ENCODE measurements around the gene BATF.
A peak's percentile ranks its signal among the peaks of the same experiment; 100 is the strongest.

Gene BATF

DNA sequence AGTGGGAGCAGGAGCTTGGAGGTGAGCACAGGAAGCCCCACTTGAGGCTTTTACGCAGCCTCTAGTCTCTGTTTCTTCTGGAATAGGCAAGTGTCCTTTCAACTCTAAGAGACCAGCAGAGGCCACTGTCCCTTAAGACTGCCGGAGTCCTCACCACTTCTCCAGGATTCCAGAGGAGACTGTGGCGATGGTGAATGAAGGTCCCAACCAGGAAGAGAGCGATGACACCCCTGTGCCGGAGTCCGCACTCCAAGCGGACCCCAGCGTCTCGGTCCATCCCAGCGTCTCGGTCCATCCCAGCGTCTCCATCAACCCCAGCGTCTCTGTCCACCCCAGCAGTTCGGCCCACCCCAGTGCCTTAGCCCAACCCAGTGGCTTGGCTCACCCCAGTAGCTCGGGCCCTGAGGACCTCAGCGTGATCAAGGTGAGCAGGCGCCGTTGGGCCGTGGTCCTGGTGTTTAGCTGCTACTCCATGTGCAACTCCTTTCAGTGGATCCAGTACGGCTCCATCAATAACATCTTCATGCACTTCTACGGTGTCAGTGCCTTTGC, 56.6 kb downstream of the BATF start:
- Histone ChIP-seq H3K4me1 (ENCODE audit: control insufficient read depth, insufficient read depth, low read length) (peaks cover 4% of the 10 kb centered on the region; the same call in 1 of the 2 replicates), H3K36me3 (ENCODE audit: control insufficient read depth in 2 of 2, insufficient read depth in 1 of 2, low read length in 2 of 2) (no peaks in the 10 kb centered on the region), H3K4me3 (ENCODE audit: low read depth, low read length) (peak overlapping the region; percentile 49), H3K9me3 (ENCODE audit: control insufficient read depth, insufficient read depth, low read depth, low read length) (no peaks in the 10 kb centered on the region), H3K27ac (ENCODE audit: extremely low read depth, low read depth, low read length) (no peak overlapping the region; the same call in 1 of the 2 replicates)
- TF ChIP-seq ZNF664 (tag by site-specific recombination; IDR thresholded peaks at IDR 0.05) (no peak), YY1 (tag by site-specific recombination; IDR thresholded peaks at IDR 0.05) (no peak), REPIN1 (tag by site-specific recombination; IDR thresholded peaks at IDR 0.05; ENCODE audit: low read depth) (no peak), ZNF544 (tag by site-specific recombination; IDR thresholded peaks at IDR 0.05) (no peak), ZNF776 (tag by site-specific recombination; IDR thresholded peaks at IDR 0.05; ENCODE audit: borderline replicate concordance) (no peak), ZSCAN16 (tag by site-specific recombination; IDR thresholded peaks at IDR 0.05) (no peak), ZNF341 (tag by site-specific recombination; IDR thresholded peaks at IDR 0.05; ENCODE audit: low read depth) (no peak), HOXA7 (CRISPR knock-in tag; IDR thresholded peaks at IDR 0.05; ENCODE audit: borderline replicate concordance) (no peak), ZNF843 (tag by site-specific recombination; IDR thresholded peaks at IDR 0.05) (no peak), ZNF155 (tag by site-specific recombination; IDR thresholded peaks at IDR 0.05) (no peak), ZNF791 (tag by site-specific recombination; IDR thresholded peaks at IDR 0.05) (no peak), ZNF610 (tag by site-specific recombination; IDR thresholded peaks at IDR 0.05; ENCODE audit: borderline replicate concordance) (no peak), ZIC2 (tag by site-specific recombination; IDR thresholded peaks at IDR 0.05) (no peak), ZNF37A (tag by site-specific recombination; IDR thresholded peaks at IDR 0.05) (no peak), ZNF302 (tag by site-specific recombination; IDR thresholded peaks at IDR 0.05; ENCODE audit: low read depth) (no peak)
- TF ChIP-seq, protein P1, sequence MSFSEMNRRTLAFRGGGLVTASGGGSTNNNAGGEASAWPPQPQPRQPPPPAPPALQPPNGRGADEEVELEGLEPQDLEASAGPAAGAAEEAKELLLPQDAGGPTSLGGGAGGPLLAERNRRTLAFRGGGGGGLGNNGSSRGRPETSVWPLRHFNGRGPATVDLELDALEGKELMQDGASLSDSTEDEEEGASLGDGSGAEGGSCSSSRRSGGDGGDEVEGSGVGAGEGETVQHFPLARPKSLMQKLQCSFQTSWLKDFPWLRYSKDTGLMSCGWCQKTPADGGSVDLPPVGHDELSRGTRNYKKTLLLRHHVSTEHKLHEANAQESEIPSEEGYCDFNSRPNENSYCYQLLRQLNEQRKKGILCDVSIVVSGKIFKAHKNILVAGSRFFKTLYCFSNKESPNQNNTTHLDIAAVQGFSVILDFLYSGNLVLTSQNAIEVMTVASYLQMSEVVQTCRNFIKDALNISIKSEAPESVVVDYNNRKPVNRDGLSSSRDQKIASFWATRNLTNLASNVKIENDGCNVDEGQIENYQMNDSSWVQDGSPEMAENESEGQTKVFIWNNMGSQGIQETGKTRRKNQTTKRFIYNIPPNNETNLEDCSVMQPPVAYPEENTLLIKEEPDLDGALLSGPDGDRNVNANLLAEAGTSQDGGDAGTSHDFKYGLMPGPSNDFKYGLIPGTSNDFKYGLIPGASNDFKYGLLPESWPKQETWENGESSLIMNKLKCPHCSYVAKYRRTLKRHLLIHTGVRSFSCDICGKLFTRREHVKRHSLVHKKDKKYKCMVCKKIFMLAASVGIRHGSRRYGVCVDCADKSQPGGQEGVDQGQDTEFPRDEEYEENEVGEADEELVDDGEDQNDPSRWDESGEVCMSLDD (tag by site-specific recombination; IDR thresholded peaks at IDR 0.05): no peak
- TF ChIP-seq, protein P2, sequence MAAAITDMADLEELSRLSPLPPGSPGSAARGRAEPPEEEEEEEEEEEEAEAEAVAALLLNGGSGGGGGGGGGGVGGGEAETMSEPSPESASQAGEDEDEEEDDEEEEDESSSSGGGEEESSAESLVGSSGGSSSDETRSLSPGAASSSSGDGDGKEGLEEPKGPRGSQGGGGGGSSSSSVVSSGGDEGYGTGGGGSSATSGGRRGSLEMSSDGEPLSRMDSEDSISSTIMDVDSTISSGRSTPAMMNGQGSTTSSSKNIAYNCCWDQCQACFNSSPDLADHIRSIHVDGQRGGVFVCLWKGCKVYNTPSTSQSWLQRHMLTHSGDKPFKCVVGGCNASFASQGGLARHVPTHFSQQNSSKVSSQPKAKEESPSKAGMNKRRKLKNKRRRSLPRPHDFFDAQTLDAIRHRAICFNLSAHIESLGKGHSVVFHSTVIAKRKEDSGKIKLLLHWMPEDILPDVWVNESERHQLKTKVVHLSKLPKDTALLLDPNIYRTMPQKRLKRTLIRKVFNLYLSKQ (tag by site-specific recombination; IDR thresholded peaks at IDR 0.05; ENCODE audit: borderline replicate concordance): no peak
- TF ChIP-seq, protein P3, sequence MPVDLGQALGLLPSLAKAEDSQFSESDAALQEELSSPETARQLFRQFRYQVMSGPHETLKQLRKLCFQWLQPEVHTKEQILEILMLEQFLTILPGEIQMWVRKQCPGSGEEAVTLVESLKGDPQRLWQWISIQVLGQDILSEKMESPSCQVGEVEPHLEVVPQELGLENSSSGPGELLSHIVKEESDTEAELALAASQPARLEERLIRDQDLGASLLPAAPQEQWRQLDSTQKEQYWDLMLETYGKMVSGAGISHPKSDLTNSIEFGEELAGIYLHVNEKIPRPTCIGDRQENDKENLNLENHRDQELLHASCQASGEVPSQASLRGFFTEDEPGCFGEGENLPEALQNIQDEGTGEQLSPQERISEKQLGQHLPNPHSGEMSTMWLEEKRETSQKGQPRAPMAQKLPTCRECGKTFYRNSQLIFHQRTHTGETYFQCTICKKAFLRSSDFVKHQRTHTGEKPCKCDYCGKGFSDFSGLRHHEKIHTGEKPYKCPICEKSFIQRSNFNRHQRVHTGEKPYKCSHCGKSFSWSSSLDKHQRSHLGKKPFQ (tag by site-specific recombination; IDR thresholded peaks at IDR 0.05): no peak
- TF ChIP-seq, protein P4, sequence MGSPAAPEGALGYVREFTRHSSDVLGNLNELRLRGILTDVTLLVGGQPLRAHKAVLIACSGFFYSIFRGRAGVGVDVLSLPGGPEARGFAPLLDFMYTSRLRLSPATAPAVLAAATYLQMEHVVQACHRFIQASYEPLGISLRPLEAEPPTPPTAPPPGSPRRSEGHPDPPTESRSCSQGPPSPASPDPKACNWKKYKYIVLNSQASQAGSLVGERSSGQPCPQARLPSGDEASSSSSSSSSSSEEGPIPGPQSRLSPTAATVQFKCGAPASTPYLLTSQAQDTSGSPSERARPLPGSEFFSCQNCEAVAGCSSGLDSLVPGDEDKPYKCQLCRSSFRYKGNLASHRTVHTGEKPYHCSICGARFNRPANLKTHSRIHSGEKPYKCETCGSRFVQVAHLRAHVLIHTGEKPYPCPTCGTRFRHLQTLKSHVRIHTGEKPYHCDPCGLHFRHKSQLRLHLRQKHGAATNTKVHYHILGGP (tag by site-specific recombination; IDR thresholded peaks at IDR 0.05): no peak
- TF ChIP-seq, protein P5, sequence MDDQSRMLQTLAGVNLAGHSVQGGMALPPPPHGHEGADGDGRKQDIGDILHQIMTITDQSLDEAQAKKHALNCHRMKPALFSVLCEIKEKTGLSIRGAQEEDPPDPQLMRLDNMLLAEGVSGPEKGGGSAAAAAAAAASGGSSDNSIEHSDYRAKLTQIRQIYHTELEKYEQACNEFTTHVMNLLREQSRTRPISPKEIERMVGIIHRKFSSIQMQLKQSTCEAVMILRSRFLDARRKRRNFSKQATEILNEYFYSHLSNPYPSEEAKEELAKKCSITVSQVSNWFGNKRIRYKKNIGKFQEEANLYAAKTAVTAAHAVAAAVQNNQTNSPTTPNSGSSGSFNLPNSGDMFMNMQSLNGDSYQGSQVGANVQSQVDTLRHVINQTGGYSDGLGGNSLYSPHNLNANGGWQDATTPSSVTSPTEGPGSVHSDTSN (CRISPR knock-in tag; IDR thresholded peaks at IDR 0.05): no peak
- ChIA-PET POLR2A (interaction anchor here (2.1 to 2.3 kb wide), 3 partner anchors 70 to 82 kb away, joined by 9 to 19 read pairs (median 10); partner anchors contain the start of genes ERG28 and TTLL5), CTCF (interaction anchor here (0.5 to 9.1 kb wide), 11 partner anchors 10 to 1191 kb away, joined by 3 to 266 read pairs (median 4); partner anchors contain the start of genes ERG28, TGFB3 and TTLL5)
